ENCODE results near the gene COTL1.

GRCh38 chr16:84552135-84552534 is 65.7 kb downstream of the COTL1 start:
- TF ChIP-seq MYC (IDR thresholded peaks at IDR 0.05; ENCODE audit: borderline replicate concordance, low read length) (no peak), ZFP36 (IDR thresholded peaks at IDR 0.05; ENCODE audit: borderline replicate concordance, partially characterized antibody) (no peak), TP53 (CRISPR knock-in tag; IDR thresholded peaks at IDR 0.05) (no peak), NFE2L2 (conservative IDR thresholded peaks at IDR 0.05; ENCODE audit: low read length) (no peak)
- TF ChIP-seq, protein P1, sequence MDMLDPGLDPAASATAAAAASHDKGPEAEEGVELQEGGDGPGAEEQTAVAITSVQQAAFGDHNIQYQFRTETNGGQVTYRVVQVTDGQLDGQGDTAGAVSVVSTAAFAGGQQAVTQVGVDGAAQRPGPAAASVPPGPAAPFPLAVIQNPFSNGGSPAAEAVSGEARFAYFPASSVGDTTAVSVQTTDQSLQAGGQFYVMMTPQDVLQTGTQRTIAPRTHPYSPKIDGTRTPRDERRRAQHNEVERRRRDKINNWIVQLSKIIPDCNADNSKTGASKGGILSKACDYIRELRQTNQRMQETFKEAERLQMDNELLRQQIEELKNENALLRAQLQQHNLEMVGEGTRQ (IDR thresholded peaks at IDR 0.05) = no peak
- TF ChIP-seq, protein P2, sequence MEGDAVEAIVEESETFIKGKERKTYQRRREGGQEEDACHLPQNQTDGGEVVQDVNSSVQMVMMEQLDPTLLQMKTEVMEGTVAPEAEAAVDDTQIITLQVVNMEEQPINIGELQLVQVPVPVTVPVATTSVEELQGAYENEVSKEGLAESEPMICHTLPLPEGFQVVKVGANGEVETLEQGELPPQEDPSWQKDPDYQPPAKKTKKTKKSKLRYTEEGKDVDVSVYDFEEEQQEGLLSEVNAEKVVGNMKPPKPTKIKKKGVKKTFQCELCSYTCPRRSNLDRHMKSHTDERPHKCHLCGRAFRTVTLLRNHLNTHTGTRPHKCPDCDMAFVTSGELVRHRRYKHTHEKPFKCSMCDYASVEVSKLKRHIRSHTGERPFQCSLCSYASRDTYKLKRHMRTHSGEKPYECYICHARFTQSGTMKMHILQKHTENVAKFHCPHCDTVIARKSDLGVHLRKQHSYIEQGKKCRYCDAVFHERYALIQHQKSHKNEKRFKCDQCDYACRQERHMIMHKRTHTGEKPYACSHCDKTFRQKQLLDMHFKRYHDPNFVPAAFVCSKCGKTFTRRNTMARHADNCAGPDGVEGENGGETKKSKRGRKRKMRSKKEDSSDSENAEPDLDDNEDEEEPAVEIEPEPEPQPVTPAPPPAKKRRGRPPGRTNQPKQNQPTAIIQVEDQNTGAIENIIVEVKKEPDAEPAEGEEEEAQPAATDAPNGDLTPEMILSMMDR (IDR thresholded peaks at IDR 0.05) = no peak

Measured in A549 (cell line).